Gastroesophageal sphincter (tissue), 3 donors: ENCODE data around the gene MACROD1.

ENCODE experiments used
- CTCF ChIP-seq, 4 experiments: fragments of 200-600 bp in 2 of 4; fragments of 450-650 bp in 2 of 4; sonication (generic) in 1 of 4; IDR thresholded peaks; one replicate each; pipeline ENCODE4 v1.5.1; 2017 to 2019; ENCODE audit warnings: antibody characterized with exemption in 4 of 4, mild to moderate bottlenecking in 2 of 4, moderate library complexity in 2 of 4
- POLR2A ChIP-seq, 2 donors: fragments of 450-650 bp; IDR thresholded peaks; one replicate each; pipeline ENCODE4 v1.6.1; 2017; ENCODE audit warnings: antibody characterized with exemption in 2 of 2, mild to moderate bottlenecking in 2 of 2, moderate library complexity in 1 of 2

GRCh38 chr11:64000026-64000739 is 165.7 kb downstream of the MACROD1 start:
- peak in 3 of 4 experiments; percentile 90 to 98 (median 96) for TF ChIP-seq CTCF (IDR thresholded peaks at IDR 0.05)
- no peak for TF ChIP-seq POLR2A (IDR thresholded peaks at IDR 0.05)
